ENCODE results near the gene EFHC1.
"Not testable (repeated sequence)": the region's sequence is repeated elsewhere in the genome, so short reads cannot be mapped to it uniquely, and the experiment has no call there.

Gene EFHC1

GRCh38 chr6:52399511-52400312, 20.4 kb upstream of the EFHC1 start:
- DNase-seq (ENCODE audit: low spot score): peak; percentile 61

- no peak for DNase-seq (ENCODE audit: low spot score)
These were observed 19.7 kb upstream of the EFHC1 start for GRCh38 chr6:52400313-52401041.

- DNase-seq (ENCODE audit: low spot score): no peak
These were observed 17.1 kb upstream of the EFHC1 start for GRCh38 chr6:52403086-52403485.

GRCh38 chr6:52403627-52404026, 16.5 kb upstream of the EFHC1 start:
- DNase-seq (ENCODE audit: low spot score): no peak

- DNase-seq (ENCODE audit: low spot score): no peak
These were observed 14.9 kb upstream of the EFHC1 start for GRCh38 chr6:52405243-52405642.

- peak; percentile 78 for DNase-seq (ENCODE audit: low spot score)
These were observed 12.7 kb upstream of the EFHC1 start for GRCh38 chr6:52407467-52407866.

- DNase-seq (ENCODE audit: low spot score): no peak
These were observed 10.6 kb upstream of the EFHC1 start for GRCh38 chr6:52409499-52409898.

- DNase-seq (ENCODE audit: low spot score): no peak
These were observed 9.2 kb upstream of the EFHC1 start for GRCh38 chr6:52410979-52411378.

GRCh38 chr6:52411911-52412310, 8.2 kb upstream of the EFHC1 start:
- no peak for DNase-seq (ENCODE audit: low spot score)

- DNase-seq (ENCODE audit: low spot score): no peak
These were observed 4.8 kb upstream of the EFHC1 start for GRCh38 chr6:52415333-52415732.

- DNase-seq (ENCODE audit: low spot score): peak; percentile 25
These were observed 4.1 kb upstream of the EFHC1 start for GRCh38 chr6:52415917-52416628.

- DNase-seq (ENCODE audit: low spot score): peak; percentile 89
These were observed 3.5 kb upstream of the EFHC1 start for GRCh38 chr6:52416629-52417151.

GRCh38 chr6:52417675-52418111, 2.4 kb upstream of the EFHC1 start:
- no peak for DNase-seq (ENCODE audit: low spot score)

GRCh38 chr6:52418606-52419005, 1.5 kb upstream of the EFHC1 start:
- no peak for DNase-seq (ENCODE audit: low spot score)

GRCh38 chr6:52420668-52421358, 671 bp downstream of the EFHC1 start:
- DNase-seq (ENCODE audit: low spot score): no peak

GRCh38 chr6:52422156-52422555, 2.0 kb downstream of the EFHC1 start:
- DNase-seq (ENCODE audit: low spot score): no peak

- DNase-seq (ENCODE audit: low spot score): no peak
These were observed 3.3 kb downstream of the EFHC1 start for GRCh38 chr6:52423448-52423847.

- no peak for DNase-seq (ENCODE audit: low spot score)
These were observed 3.8 kb downstream of the EFHC1 start for GRCh38 chr6:52423971-52424381.

- DNase-seq (ENCODE audit: low spot score): no peak
These were observed 4.4 kb downstream of the EFHC1 start for GRCh38 chr6:52424513-52424912.

- DNase-seq (ENCODE audit: low spot score): no peak
These were observed 6.5 kb downstream of the EFHC1 start for GRCh38 chr6:52426667-52427066.

- DNase-seq (ENCODE audit: low spot score): not testable (repeated sequence)
These were observed 13.2 kb downstream of the EFHC1 start for GRCh38 chr6:52433294-52433693.

- no peak for DNase-seq (ENCODE audit: low spot score)
These were observed 15.2 kb downstream of the EFHC1 start for GRCh38 chr6:52435345-52435744.
